GM18870 (cell line): ENCODE data around the gene FBXO2.
"Not testable (repeated sequence)": the region's sequence is repeated elsewhere in the genome, so short reads cannot be mapped to it uniquely, and the experiment has no call there.

ENCODE experiments used
- ATAC-seq: cut with Tn5 transposase; IDR thresholded peaks from one replicate; pipeline ENCODE4 v1.9.1; 2021; ENCODE audit warnings: moderate library complexity; ENCODE audit not compliant: unreplicated experiment

The FBXO2 gene

DNA sequence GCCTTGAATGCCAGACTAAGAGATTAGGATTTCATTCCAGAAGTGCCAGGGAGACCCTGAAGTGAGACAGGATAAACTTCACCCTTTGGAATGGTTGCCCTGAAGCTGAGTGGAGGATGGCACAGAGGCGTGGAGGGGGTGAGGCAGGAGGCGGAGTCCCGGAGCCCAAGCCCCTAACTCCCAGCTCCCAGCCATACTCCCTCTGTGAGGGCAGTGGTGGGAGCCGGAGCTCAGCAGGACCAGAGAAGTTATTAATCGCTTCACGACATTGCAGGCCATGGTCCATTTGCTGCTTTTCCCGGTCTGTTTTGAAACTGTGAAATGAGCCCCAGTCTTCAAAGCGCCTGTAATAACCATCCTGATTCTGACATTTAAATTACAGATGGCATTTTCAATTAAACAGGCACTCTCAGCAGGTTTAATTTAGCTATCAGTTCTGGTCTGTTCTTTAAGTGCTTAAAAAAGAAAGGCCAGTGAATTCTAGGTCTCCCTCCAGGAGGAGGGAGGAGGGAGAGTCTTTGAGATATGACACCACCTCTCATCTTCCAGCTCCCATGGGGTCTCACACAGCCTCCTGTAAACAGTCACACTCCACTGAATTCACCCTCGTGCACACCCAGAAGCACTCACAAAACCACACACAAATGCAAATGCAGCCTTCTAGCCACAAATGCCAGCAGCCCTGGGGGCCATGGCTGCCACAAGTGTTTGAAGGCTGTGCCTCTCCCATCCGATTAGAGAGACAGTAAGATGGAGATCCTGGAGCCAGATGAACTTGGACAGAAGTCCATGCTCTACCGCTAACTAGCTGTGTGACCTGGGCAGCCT, 19.6 kb downstream of the FBXO2 start:
- ATAC-seq: no peak

DNA sequence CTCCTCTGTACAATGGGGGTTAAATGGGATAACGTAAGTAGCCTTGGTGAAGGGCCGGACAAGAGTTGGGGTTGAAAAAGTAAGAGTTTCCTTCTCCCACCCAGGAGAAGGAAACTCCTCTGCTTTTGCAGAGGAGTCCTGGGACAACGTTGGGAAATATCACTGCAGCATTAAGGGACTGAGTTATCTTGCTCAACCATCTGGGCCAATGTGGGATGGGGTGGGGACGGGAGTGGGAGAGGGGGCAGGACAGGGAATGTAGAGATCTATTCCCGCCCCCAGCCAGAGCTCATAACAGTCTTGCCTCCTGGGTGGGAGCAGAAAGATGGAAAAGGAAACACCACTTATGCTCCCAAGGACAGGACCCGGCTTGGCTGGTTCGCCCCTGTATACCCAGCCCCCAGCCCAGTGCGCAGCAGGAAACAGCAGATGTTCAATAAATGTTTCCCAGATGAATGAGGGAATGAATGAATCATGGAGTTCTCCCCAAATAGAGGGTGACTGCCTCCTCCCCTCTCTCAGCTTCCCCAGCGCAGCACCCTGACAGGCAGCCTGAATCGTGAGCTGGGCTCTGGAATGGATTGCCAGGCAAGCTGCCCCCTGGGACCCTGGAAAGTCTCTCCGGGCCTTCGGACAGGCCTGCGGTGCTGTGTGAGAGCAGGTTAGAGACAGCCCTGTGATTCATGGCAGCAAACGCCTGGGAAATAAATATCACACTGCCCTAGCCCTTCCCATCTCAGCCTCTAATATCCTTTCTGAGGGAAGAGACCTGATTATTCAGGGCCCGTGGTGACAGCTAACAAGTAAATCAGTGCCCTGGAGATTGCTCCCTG, 24.8 kb downstream of the FBXO2 start:
- no peak for ATAC-seq

GRCh38 chr1:11628767-11629166, 25.5 kb downstream of the FBXO2 start:
- ATAC-seq: no peak

- ATAC-seq: no peak
Observed at GRCh38 chr1:11626551-11626950, 27.7 kb downstream of the FBXO2 start.

- no peak for ATAC-seq
Observed at GRCh38 chr1:11623702-11624101, 30.5 kb downstream of the FBXO2 start.

- ATAC-seq: no peak
Observed at GRCh38 chr1:11622398-11622797, 31.8 kb downstream of the FBXO2 start.

DNA sequence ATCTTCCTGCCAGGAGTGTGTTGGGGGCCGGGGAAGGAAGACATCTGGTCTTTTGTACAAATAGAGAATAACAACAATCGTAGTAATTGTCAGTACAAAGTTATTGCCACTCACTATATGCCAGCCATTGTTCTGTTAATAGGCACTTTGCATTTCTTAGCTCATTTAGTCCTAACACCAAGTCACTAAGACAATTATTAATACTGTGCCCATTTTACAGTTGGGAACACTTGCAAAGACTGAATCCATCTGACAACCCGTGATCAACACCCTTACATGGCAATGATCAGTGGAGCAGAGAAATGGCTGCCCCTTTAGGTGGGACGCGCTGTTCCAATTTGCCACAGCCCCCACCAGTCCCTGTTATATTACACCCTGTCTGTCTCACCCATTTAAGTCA, 33.3 kb downstream of the FBXO2 start:
- no peak for ATAC-seq

DNA sequence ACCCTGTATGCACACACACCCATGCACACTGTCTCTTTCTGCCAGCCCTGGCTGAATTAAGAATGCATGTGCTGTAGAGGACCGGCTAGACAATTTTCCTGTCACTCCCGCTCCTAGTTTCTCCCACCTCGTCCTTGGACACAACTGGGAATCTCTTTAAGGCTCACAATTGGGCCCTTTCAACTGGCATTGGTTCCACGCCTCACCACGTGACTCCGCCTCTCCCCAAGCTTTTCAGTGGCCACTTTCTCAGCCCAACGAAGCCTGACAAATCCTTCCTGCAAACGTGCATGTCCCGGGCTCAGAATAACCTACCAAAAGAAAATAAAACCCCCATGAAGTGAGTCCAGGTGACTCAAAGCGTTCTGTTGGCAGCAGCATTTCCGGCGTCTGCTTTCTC, 33.8 kb downstream of the FBXO2 start:
- no peak for ATAC-seq

DNA sequence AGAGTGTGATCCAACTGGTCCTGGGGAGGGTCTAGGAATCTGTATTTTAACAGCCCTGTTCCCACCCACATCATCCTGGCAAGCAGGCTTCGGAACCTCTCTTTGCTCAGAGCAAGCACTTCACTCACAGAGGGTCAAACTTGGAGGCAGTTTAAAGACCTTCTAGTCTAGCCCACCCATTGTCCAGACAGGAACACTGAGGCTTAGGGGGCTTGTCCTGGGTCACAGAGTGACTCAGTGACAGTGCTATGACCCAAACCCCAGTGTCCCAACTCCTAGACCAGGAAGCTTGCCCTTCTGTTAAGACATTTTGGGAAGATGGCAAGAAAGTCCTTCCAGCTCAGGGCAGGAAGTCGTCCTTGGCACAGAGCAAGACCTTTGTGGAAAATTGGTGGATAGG, 36.5 kb downstream of the FBXO2 start:
- no peak for ATAC-seq

DNA sequence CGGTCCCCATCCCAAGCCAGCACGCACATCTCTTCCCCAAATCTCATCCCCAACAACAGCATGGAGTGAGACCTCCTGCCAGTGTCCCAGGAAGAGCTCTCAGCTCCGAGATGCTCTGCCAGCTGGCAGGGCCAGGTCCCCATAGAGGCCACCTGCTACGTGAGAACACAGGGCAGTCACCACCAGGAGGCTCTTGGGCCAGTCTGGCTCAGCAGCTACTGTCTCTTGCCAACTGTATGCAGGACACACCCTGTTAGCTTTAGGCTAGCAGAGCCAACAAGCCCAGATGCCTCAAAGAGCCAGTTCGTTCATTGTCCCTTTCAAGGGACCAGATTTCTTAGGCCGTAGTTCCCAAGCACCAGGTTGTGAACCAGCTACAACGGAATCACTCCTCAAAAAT, 36.9 kb downstream of the FBXO2 start:
- ATAC-seq: no peak

DNA sequence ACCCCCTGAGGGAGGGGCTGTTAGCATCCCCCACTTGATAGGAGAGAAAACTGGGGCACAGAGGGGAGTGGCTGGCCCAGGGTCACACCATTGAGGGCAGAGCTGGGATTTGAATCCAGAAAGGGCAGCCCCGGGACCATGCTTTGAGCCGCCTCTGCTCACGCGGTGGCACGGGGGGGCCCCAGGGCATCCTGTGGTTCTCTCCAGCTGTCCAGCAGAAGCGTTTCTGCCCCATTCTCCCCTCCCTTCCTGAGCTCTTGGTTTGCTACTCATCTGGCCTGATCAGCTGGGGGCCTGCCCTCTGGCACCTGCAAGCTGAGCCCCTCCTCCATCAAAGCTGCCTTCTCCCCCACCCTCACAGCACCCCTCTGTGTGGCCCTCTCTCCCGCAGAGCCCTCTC, 37.5 kb downstream of the FBXO2 start:
- ATAC-seq: no peak

GRCh38 chr1:11615090-11615489, 39.1 kb downstream of the FBXO2 start:
- no peak for ATAC-seq

- ATAC-seq: no peak
Observed at GRCh38 chr1:11613347-11613746, 40.9 kb downstream of the FBXO2 start.

- no peak for ATAC-seq
Observed at GRCh38 chr1:11611638-11612327, 42.4 kb downstream of the FBXO2 start.

- no peak for ATAC-seq
Observed at GRCh38 chr1:11610629-11611180, 43.5 kb downstream of the FBXO2 start.

DNA sequence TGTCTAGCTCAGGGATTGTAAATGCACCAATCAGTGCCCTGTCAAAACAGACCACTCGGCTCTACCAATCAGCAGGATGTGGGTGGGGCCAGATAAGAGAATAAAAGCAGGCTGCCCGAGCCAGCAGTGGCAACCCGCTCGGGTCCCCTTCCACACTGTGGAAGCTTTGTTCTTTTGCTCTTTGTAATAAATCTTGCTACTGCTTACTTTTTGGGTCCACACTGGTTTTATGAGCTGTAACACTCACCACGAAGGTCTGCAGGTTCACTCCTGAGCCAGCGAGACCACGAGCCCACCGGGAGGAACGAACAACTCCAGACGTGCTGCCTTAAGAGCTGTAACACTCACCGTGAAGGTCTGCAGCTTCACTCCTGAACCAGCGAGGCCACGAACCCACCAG, 44.9 kb downstream of the FBXO2 start:
- not testable (repeated sequence) for ATAC-seq

- ATAC-seq: not testable (repeated sequence)
Observed at GRCh38 chr1:11608596-11609130, 45.6 kb downstream of the FBXO2 start.

DNA sequence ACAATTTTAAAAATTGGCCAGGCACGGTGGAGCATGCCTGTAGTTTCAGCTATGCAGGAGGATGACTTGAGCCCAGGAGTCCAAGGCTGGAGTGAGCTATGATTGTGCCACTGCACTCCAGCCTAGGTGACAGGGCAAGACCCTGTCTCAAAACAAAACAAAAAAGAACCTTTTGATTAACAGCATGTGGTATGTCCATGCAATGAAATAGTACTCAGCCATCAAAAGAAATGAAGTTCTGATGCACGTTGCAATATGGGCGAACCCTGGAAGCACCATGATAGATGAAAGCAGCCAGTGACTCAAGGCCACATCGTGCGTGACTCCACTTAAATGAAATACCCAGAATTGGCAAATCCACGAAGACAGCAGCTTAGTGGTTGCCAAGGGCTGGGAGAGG, 47.5 kb downstream of the FBXO2 start:
- no peak for ATAC-seq

GRCh38 chr1:11602981-11603380, 51.2 kb downstream of the FBXO2 start:
- ATAC-seq: no peak

DNA sequence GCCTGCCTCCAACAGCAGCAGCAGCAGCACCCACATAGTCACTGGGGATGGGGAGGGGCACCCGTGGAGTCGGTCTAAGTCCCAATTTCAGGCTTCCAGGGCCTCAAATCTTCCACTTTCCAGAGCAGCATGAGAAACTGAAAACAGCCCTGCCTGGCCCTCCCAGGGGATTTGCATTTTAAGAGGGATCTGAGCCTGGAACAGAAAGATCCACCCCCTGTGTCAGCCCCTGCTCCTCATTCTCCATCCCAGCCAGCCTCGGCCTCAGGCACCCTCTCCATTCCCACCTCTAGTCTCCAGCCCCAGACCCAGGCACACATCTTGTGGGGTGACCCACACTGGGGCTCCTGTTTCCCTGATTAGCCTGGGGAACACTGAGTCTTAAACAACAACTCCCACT, 51.8 kb downstream of the FBXO2 start:
- no peak for ATAC-seq

GRCh38 chr1:11600836-11601235, 53.4 kb downstream of the FBXO2 start:
- ATAC-seq: no peak
